ENCODE results near the gene CELF4.

The CELF4 gene

GRCh38 chr18:37351110-37351509 lies 214.5 kb downstream of the CELF4 start:
- Histone ChIP-seq H3K27me3 (ENCODE audit: insufficient read depth, low read length, poor library complexity) (no peaks in the 10 kb centered on the region), H3K36me3 (ENCODE audit: insufficient read depth, low read length) (no peaks in the 10 kb centered on the region), H3K4me3 (ENCODE audit: low read depth in 1 of 2, low read length in 2 of 2) (no peak overlapping the region), H3K27ac (ENCODE audit: low read length) (no peak overlapping the region), H2AFZ (ENCODE audit: low read depth, low read length) (no peak overlapping the region), H3K79me2 (ENCODE audit: insufficient read depth, low read length) (no peaks in the 10 kb centered on the region), H3K9me3 (ENCODE audit: insufficient read depth, low read length, severe bottlenecking) (no peaks in the 10 kb centered on the region), H3K4me1 (ENCODE audit: insufficient read depth, low read length) (no peaks in the 10 kb centered on the region), H4K20me1 (ENCODE audit: insufficient read depth, low read length) (no peaks in the 10 kb centered on the region; the same call in 1 of the 2 replicates), H3K4me2 (ENCODE audit: insufficient read depth, low read length) (no peak overlapping the region), H3K9ac (ENCODE audit: low read depth, low read length) (no peak overlapping the region)
- ATAC-seq (ENCODE audit: insufficient read depth, low read depth) (no peak), DNase-seq (no peak)
- TF ChIP-seq EZH2 (IDR thresholded peaks at IDR 0.05; ENCODE audit: borderline replicate concordance, low read depth, low read length, severe bottlenecking) (no peak), CTCF (IDR thresholded peaks at IDR 0.05; ENCODE audit: borderline replicate concordance, extremely low read depth, low read length, poor library complexity, severe bottlenecking) (no peak)

GRCh38 chr18:37348729-37349128 lies 216.9 kb downstream of the CELF4 start:
- DNase-seq = no peak

GRCh38 chr18:37346048-37346447 lies 219.6 kb downstream of the CELF4 start:
- TF ChIP-seq CTCF (IDR thresholded peaks at IDR 0.05; ENCODE audit: borderline replicate concordance, extremely low read depth, low read length, poor library complexity, severe bottlenecking) (no peak), EZH2 (IDR thresholded peaks at IDR 0.05; ENCODE audit: borderline replicate concordance, low read depth, low read length, severe bottlenecking) (no peak)
- no peaks in the 10 kb centered on the region for H3K9me3 ChIP-seq (ENCODE audit: insufficient read depth, low read length, severe bottlenecking)

More at GRCh38 chr18:37348729-37349128, 216.9 kb downstream of the CELF4 start:
- H3K36me3 ChIP-seq (ENCODE audit: insufficient read depth, low read length) = no peaks in the 10 kb centered on the region
- no peaks in the 10 kb centered on the region for H3K27me3 ChIP-seq (ENCODE audit: insufficient read depth, low read length, poor library complexity)
- H3K27ac ChIP-seq (ENCODE audit: low read length) = no peak overlapping the region
- ATAC-seq (ENCODE audit: insufficient read depth, low read depth) = no peak
- H3K79me2 ChIP-seq (ENCODE audit: insufficient read depth, low read length) = no peaks in the 10 kb centered on the region
- H2AFZ ChIP-seq (ENCODE audit: low read depth, low read length) = no peak overlapping the region
- peaks cover 7% of the 10 kb centered on the region; the same call in 1 of the 2 replicates for H4K20me1 ChIP-seq (ENCODE audit: insufficient read depth, low read length)
- no peak for TF ChIP-seq EZH2 (IDR thresholded peaks at IDR 0.05; ENCODE audit: borderline replicate concordance, low read depth, low read length, severe bottlenecking)
- TF ChIP-seq CTCF (IDR thresholded peaks at IDR 0.05; ENCODE audit: borderline replicate concordance, extremely low read depth, low read length, poor library complexity, severe bottlenecking) = no peak
- H3K9ac ChIP-seq (ENCODE audit: low read depth, low read length) = no peak overlapping the region
- no peak overlapping the region for H3K4me3 ChIP-seq (ENCODE audit: low read depth in 1 of 2, low read length in 2 of 2)
- no peaks in the 10 kb centered on the region for H3K9me3 ChIP-seq (ENCODE audit: insufficient read depth, low read length, severe bottlenecking)
- H3K4me1 ChIP-seq (ENCODE audit: insufficient read depth, low read length) = no peaks in the 10 kb centered on the region
- no peak overlapping the region for H3K4me2 ChIP-seq (ENCODE audit: insufficient read depth, low read length)

GRCh38 chr18:37343542-37343851 lies 222.1 kb downstream of the CELF4 start:
- Histone ChIP-seq H3K4me2 (ENCODE audit: insufficient read depth, low read length) (no peak overlapping the region), H3K4me1 (ENCODE audit: insufficient read depth, low read length) (no peaks in the 10 kb centered on the region), H3K9ac (ENCODE audit: low read depth, low read length) (no peak overlapping the region), H4K20me1 (ENCODE audit: insufficient read depth, low read length) (peaks cover 11% of the 10 kb centered on the region), H3K36me3 (ENCODE audit: insufficient read depth, low read length) (no peaks in the 10 kb centered on the region), H3K9me3 (ENCODE audit: insufficient read depth, low read length, severe bottlenecking) (no peaks in the 10 kb centered on the region), H2AFZ (ENCODE audit: low read depth, low read length) (no peak overlapping the region), H3K79me2 (ENCODE audit: insufficient read depth, low read length) (no peaks in the 10 kb centered on the region), H3K27ac (ENCODE audit: low read length) (no peak overlapping the region), H3K27me3 (ENCODE audit: insufficient read depth, low read length, poor library complexity) (no peaks in the 10 kb centered on the region), H3K4me3 (ENCODE audit: low read depth in 1 of 2, low read length in 2 of 2) (no peak overlapping the region)
- DNase-seq = no peak
- no peak for ATAC-seq (ENCODE audit: insufficient read depth, low read depth)
- no peak for TF ChIP-seq CTCF (IDR thresholded peaks at IDR 0.05; ENCODE audit: borderline replicate concordance, extremely low read depth, low read length, poor library complexity, severe bottlenecking)
- TF ChIP-seq EZH2 (IDR thresholded peaks at IDR 0.05; ENCODE audit: borderline replicate concordance, low read depth, low read length, severe bottlenecking) = no peak

More at GRCh38 chr18:37346048-37346447, 219.6 kb downstream of the CELF4 start:
- Histone ChIP-seq H3K4me3 (ENCODE audit: low read depth in 1 of 2, low read length in 2 of 2) (no peak overlapping the region), H3K4me2 (ENCODE audit: insufficient read depth, low read length) (no peak overlapping the region), H3K4me1 (ENCODE audit: insufficient read depth, low read length) (no peaks in the 10 kb centered on the region), H3K9ac (ENCODE audit: low read depth, low read length) (no peak overlapping the region), H2AFZ (ENCODE audit: low read depth, low read length) (no peak overlapping the region), H4K20me1 (ENCODE audit: insufficient read depth, low read length) (peaks cover 11% of the 10 kb centered on the region), H3K27me3 (ENCODE audit: insufficient read depth, low read length, poor library complexity) (no peaks in the 10 kb centered on the region), H3K79me2 (ENCODE audit: insufficient read depth, low read length) (no peaks in the 10 kb centered on the region), H3K27ac (ENCODE audit: low read length) (no peak overlapping the region), H3K36me3 (ENCODE audit: insufficient read depth, low read length) (no peaks in the 10 kb centered on the region)
- DNase-seq (no peak), ATAC-seq (ENCODE audit: insufficient read depth, low read depth) (no peak)

Data from DND-41 (cell line).